ENCODE measurements around the gene MBP.

MBP gene

DNA sequence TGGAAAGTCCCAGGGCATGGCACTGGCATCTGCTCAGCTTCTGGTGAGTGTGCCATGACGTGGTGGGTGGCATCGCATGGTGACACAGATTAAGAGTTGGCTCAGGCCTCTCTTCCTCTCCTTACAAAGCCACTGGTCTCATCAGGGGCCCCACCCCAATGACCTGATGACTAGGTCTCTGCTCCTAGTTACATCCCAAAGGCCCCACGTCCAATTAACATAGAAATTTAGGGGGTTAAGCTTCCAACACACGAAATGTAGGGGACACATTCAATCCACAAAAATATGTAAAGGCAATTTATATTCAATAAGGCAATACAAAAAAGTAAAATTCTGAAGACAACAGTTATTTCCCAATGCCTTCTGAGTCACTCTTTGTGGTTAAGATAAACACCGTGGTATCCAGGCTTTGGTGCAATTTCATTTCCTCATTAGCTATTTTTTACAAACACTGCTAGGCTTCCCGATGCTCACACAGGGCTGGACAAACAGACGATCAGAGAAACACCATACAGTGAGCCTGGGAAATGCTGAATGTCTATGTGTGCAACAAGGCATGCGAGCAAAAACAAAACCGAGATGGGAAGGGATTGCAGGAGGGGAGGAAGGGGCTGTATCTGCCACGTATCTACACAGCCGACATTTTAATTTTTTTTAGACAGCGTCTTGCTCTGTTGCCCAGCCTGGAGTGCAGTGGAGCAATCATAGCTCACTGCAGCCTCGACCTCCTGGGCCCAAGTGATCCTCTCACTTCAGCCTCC, 67.2 kb downstream of the MBP start:
- peak; percentile 56 to 84 for DNase-seq

DNA sequence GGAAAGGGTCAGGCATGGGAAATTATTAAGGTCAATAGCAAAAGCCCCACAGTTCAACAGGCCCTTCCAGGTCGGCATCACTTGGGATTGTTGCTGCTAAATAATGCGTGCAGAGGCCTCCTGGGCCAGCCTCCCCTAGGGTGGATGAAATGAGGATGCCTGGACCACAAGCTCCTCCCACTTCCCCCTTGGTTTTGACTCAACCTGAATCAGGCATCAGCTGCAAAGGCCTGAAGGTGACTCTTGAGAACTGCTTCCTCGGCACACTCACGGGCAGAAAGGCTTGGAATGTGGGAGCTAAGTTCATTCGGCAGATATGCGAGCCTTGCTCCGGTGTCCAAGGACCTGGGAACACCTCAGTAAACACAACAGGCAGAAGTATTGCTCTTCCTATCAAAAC, 69.3 kb downstream of the MBP start:
- DNase-seq, result peak; percentile 77 to 82

DNA sequence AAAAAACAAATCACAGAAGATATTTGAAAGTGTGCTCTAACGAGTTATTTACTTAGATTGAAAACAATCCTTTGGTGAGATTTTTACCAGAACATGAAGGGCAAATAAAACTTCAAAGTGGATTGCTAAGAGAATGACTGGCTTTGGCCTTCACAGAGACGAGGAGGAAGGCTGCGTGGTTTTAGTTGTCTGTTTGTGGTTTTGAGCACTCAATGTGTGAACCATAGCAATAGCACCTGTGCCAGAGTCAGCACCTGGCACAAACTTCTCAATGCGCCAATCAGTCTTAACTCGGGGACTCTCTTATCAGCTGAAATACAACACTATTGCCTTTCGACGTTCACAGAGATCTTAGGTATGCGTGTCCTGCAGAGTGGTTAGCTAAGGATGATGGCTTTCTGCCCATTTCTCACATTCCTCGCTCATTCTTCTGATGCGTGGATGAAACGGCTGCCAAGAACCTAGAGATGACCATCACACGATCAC, 70.0 kb downstream of the MBP start:
- peak; percentile 80 to 82 for DNase-seq

DNA sequence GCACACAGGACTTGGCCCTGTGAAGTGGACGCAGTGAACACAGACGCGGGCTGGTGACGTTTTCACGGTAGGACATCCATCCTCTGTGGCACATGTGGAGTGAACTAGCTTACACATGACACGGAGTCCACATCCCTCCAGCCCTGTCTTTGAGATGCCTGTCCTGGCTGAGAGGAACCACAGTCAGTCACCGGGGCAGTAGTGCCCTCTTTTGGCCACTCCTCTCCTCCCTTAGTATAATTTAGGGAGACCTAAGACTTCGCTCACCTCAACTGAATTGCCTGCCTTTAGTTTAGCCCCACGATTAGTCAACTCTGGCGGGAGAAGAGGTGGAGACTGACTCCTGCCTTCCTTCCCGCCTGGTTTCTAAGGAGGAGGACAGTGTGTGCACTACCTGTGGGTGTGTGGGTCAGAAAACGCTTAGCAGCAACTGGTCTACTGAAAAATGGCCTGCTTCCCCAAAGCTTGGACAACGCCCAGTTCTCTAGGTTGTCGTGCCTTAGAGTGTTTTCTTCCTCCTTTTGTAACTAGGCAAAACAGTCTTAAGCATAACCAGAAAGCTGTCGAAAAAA, 70.6 kb downstream of the MBP start:
- peak; percentile 51 to 77 for DNase-seq

DNA sequence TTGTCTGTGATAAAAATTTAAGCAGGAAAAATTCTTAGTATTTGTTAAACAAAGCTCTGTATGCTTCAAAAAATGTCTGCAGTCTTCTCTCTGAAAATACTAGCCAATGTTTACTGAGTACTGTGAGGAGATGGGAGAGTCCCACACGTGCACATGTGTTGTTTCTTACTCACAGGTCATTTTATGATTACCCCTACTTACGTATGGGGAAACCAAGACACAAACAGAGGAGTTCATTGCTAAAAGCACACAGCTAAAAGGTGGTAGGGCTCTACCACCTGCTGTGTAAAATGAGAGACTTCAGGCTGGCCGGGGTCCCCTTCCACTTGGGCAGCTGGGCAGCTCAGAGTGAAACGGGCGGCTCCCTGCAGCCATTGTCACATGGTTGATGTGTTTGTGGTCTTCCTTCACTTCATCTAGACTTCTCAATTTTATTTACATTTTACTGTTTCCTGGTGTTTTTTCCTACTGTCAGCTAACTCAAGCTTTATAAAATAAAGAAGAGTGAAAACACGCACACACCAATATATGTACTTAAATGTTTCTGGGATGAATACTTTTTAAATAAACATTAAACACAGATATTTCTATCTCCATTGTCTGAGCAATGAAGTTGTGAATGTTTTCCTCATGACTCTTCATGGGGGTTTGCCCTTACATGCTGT, 71.2 kb downstream of the MBP start:
- no peak for DNase-seq

DNA sequence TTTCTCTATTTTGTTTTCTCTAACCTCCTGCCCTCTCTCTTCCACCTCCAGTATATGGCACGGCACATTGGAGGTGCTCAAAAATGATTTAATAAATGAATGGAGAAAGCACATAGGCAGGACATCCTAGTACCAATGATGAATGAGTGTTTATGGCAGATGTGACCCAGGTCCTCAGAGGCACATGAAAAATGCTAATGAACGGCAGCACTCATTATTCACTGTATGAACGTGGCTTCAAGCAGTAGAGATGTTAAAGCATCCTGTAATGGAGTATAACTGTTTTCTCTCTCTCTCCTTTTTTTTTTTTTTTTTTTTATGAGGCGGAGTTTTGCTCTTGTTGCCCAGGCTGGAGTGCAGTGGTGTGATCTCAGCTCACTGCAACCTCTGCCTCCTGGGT, 72.4 kb downstream of the MBP start:
- DNase-seq, result no peak

DNA sequence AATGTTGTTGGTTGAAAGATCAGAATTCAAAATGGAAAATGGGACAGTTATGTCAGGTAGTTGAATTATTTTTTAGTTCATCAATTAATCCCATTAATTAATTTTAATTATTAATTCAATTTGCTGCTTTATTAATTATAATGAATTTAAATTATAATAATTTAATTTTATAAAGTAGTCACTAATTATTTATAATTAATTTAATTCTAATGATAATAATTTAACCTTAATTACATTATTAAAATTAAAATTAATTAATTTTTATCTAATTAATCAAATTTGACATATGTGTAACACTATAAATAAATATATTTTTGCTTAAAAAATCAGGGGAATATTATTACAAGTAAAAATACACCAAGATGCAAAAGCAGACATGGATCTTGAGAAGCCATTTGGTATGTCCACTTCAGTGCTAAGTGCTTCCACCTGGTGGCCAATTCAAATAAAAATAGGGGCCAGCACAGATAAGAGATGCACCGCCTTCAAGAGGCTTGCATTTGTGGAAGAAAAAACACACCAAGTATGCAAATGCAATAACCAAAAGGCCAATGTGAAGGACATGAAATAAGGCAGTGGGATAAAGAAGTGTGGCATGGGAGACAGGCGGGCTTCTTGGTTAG, 73.2 kb downstream of the MBP start:
- DNase-seq, result peak; percentile 56 to 61

DNA sequence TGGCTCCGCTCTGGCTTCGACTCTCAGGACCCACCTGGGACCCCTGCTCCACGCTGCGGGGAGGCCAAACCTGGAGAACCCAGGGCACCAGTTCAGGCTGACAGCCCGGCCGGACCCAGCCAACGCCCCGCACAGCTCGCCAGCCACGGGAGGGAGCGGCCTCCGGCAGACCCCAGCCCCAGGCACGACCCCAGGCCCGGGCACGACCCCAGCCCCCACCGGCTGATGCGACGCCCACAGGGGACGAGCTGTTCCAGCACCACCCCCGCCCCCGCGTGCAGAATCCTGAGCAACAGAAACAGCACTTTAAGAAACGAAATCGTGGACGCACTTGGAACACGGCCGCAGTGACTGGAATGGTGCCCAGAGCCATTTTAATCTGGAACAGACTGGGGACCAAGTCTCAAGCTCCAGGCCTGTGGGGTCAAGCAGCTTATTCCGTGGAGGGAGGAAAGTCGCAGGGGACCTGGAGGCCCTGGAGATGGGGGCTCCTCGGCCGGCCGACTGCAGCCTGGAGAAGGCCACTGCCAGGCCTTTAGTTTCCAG, 74.2 kb downstream of the MBP start:
- no peak for DNase-seq

DNA sequence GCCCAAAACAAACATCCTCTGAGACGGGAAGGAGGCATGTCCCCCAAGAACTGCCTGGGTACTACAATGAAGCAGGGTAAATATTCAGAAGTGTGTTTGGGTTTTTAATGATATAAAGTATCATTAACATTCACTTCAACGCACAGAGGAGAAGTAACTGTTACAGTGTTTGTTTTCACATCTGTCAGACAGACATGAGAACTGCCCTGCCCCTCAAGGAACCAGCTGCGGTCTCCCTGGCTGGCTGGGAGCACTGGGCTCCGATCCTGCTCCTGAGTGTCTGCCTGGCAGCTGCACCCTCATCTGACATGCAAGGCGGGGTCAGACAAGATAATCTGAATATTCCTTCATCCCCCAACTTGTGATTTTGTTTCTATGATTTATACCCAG, 75.6 kb downstream of the MBP start:
- DNase-seq, result no peak

DNA sequence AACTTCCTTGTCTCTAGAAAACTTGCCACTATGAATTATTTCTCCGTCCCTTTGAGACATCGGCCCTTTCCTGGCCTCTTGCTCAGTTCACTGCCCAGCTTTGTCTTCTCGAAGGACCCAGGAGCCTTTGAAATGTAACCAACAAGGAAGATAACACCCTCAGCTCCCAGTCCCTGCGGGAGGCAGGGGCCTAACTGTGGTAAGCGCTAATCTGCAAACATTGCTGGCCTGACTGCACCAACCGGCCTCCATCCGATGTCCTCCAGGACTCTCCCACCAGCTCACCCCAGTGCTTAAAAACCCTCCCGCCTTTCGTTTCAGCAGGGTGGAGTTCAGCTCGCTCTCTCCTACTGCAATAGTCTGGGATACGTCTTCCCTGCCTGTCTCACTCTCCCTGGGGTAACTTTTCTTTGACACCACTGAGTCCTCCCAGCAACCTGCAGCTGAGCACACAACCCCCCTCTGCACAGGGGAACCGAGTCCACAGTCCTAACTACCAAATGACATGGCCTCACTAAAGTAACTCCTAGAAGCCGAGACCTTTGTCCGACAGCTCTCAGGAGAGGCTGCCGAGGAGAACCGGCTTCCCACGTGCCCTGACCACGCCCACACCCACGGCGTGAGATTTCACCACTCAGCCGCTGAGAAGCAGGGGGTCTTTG, 76.1 kb downstream of the MBP start:
- DNase-seq, result peak in 1 of 2 donors; percentile 37

DNA sequence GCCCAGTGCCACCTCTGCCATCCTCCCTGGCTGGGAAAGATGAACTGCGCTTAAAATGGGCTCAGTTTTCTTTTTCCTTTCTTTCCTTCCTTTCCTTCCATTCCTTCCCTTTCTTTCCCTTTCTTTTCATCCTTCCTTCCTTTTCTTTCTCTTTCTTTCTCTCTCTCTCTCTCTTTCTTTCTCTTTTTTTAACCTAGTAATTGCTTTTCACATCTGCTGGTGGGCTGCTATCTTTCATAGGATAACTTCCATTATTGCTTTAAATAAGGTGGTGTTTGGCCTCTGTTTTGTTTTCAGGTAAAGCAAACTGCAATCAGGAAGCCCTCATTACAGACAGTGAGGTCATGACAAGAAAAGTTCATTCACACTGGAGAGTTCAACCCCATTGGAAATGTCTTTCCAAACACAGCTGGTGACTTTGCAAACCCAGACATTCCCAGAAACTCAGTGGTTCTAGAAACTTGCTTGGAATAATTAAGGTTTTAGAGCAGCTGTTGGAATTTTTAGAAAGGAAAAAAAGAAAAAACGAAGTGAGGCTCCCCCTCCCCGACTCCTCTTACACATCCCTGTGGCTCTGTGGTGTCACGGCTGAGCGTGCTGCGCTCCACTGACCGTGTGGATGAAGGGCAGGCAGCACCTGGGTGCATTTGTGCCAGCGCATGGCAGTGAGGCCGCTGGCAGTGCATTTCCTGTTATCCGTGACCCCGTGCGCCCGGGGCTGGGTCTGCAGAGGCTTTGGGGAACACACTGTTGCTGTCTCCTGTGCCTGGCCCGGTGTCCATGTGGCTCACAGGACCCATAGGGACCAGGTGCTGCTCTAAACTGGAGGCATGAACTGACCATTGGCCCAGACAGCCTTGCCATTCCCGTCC, 76.9 kb downstream of the MBP start:
- peak in 1 of 2 donors; percentile 44 for DNase-seq

DNA sequence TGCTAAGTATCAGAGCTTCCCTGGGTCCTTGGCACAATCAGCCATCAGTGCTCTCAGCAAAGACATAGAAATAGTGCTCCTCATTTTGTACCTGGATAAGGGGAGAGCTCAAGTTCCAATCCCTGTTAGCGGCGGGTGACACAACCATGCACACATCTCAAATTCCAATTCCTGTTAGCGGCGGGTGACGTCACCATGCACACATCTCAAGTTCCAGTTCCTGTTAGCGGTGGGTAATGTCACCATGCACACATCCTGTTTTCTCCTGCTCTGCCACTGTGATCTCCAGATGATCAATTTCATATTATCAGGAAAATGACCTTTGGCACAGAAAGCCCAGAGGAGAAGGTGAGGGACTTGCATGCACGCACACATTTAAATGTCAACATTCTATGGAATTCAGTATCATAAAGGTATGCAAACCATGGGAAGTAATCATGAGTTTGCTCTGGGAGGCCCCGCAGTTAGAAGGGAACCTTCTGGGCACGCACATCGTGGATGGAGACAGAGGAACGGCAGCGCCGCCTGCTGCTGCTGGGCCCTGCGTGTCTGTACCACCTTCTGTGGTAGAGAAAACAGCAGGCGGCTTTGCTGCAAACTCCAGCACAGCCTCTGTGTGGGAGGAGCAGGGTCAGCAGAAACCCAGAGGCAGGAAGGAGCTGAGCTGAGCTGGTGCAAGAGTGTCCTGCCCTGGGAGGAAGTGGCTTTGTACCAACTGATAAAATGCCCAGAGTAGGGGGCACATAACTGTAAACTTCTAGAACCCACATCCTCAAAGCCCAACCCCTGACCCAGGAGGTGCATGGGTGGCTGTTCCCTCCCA, 77.8 kb downstream of the MBP start:
- DNase-seq, result peak; percentile 82 to 84

DNA sequence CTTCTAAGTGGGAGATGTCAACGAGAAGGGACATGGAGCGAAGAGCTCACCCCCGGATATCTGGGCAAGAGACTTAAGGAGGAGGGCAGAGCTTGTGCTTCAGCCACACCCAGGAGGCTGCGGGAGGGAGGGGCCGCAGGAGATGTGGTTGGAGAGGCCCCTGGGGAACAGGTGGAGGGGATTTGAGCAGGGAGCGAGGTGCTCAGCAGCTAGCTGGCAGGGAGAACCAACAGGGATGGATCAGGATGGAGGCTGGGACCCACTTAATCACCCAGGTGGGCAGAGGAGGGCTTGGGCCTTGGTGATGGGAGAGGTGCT, 78.3 kb downstream of the MBP start:
- DNase-seq, result peak in 1 of 2 donors; percentile 38

DNA sequence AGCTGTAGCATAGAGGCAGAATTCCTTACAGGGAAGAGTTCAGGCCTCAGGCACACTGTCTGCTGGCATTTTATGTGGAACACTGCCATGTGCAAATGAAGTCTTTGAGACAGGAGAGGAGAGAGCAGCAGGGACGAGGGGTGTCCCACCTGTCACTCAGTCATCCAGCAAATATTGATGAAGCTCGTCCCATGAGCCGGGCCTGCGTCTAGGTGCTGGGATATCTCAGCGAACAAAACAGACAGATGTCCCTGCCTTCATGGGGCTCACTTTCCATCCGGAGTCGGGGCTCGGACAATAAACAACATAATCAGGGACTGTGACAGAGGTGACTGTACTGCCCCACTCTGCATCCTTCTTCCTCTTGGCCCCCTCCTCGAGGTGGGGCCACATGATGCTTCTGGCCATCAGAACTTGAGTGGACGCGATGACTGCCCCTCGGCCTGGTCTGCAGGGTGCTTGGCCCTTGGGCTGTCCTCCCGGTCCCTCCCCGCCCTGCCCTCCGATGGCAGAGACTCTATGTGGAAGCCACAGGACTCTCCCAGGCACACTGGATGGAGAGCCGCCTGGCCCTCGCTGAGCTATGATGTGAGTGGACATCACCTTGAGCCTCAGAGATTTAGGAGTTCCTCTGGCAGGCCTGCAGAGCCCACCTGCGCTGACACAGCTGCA, 78.8 kb downstream of the MBP start:
- no peak for DNase-seq

DNA sequence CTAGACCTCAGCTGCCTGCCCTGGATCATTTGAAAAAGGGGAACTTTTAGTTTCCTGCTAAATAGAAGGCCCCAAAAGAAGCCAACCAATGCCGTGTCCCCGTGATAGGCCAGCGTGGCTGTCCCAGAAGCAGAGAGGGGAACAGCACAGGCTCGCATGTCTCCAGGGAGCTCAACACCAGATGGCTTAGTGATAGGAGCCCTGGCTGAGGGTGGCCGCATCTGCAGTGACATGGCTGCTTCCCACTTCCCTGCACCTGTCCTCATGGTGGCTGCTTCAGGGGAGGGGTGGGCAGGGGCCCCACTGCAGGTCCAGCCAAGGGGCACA, 79.6 kb downstream of the MBP start:
- peak in 1 of 2 donors; percentile 59 for DNase-seq

DNA sequence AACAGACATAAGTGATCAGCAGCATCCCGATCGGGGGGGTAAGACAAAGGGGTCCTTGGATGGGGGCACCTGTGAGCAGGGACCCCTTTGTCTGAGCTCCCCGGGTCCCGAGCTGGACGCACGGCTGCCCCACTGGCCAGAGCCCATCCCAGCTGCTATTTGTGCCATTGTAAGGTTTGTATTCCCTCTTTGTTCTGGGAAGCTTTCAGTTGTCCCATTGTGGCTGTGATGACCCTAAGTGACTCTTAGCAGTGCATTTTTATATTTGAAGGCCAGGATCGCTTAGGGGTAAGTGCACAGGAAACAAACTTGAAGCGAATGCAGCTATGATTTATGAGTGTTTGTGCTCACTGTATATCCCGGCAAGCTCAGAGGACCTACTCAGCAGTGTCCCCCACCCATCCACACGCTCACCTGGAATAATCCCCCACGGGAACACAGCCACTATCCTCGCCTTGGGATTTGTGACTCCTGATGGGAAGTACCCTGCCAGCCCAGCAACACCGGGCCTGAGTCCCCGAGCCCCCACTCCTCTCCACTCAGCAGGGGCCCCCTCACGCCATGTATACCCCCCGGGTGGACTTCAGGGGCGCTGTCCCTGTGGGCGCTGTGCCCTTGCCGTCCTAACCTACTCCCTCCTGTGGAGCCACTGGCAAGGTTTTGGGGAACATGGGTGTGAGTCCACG, 80.1 kb downstream of the MBP start:
- no peak for DNase-seq

DNA sequence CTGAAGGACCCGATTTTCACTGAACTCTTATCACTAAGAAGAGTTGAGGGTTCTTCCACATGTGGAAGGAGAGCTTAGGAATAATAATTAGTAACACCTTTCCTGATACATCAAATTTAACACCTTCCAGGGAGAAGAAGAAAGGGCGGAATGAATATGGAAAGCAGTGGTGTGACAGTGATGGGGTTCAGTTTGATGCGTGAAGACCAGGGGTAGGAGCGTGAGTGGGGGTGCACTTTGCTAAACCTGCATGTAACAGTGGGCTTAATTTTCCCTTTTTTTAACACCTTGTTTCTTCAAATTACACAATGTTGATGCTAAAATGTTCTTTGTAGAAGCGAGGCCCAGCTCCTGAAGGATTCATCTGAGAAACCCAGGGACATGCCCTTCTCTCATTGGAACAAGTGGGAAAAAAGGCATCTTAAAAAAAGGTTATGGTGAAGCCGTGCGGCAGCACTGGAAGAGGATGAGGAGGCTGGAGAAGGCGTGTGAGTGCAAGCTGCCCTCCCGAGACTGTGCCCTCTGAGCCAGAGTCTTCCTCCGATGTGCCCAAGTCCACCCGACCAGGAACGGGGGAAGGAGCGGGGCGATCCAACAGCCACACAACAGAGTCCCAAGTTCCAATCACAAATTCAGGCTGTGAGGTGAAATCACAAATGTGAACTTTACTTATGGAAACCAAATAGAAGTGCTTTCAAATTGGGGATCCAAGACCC, 80.8 kb downstream of the MBP start:
- DNase-seq, result no peak

DNA sequence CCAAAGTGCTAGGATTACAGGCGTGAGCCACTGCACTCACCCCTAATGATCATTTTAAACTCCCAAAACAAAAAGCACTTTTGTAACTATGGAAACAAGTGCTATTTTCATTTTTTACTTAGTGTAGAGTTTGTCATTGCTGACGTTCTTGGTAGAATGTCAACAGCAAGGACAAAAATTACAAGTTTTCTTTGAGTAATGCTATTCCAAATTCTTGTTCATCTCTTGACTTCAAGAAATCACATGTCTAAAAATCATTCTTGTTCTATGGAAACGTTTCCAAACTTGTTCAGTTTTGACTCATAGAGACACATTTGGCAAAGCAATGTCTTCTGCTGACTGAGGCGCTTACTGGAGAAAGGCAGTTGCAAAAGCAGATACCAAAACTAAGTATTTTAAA, 82.6 kb downstream of the MBP start:
- DNase-seq, result no peak

DNA sequence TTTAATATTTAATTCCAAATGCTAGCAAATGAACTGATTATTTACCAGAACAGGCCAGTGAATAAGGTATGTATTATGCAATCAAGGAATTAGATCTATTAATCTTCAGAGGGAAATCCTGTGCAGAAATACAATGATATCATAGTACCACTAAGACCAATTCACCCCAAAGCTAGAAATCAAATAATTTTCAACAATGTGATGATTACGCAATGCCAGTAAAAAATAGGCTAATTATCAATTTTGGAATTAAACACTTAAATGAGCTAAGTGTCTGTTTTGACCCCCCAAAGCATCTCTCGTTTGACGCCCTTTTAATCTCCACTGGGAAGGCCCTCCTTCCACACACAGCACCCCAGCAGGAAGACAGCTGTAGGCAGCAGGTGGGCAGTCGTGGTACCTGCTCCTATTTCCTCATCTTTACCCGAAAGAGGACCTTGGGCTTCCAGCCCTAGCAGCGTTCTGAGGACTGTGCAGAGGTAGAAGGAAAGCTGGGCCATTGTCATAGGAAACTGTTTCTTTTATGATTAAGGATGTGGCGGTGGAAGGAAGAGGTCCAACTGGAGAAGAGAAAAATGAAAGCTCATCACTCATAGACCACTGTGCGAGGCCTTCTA, 84.7 kb downstream of the MBP start:
- DNase-seq, result no peak
